ENCODE measurements around the gene KIF5C.
A peak's percentile ranks its signal among the peaks of the same experiment; 100 is the strongest.

The KIF5C gene

DNA sequence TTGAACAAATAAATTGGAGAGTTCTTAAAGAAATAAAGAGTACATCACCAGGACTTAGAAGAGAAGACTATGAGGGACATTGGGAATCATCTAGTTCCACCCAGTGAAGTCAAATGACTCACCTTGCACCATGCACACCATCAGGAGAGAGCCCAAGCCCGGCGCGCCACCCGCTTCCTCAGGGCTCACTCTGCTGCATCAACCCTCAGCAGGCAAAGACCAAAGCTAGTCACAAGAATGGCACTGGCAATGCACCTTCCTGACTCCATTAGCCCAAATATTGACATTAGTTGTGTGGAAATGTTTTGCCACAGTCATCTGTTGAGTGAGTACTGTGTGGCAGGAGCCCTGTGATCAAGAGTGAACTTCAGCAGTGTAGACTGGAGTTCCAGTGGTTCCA, 156.4 kb downstream of the KIF5C start:
- peaks cover 17% of the 10 kb centered on the region for H3K4me1 ChIP-seq (ENCODE audit: insufficient read depth, low read length)
- H3K9ac ChIP-seq (ENCODE audit: low read depth, low read length) = no peak overlapping the region
- 100% methylated on average over 4 of the region's 4 CpGs for WGBS

DNA sequence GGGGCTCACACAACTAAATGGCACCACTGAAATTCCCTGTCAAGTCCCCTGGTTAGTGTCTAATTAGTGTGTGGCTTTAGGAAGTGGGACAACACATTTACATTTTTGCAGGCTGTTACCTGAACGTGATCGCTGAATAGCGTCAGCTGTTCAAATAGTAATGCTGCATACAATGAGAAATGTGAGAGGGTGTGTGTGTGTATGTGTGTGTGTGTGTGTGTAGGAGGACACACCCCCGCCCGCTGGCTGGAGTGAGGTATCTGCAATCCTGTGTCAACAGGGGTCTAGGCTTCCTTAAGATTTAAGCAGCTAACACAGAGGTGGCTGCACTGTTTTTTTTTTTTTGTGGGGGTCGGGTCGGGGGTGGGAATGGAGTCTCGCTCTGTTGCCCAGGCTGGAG, 158.7 kb downstream of the KIF5C start:
- peaks cover 22% of the 10 kb centered on the region for H3K27me3 ChIP-seq (ENCODE audit: insufficient read depth, low read length)
- 85% methylated on average over 8 of the region's 8 CpGs for WGBS
- H3K4me1 ChIP-seq (ENCODE audit: insufficient read depth, low read length) = no peaks in the 10 kb centered on the region; the same call in 1 of the 2 replicates
- H3K9me3 ChIP-seq (ENCODE audit: insufficient read depth, low read depth, low read length) = no peaks in the 10 kb centered on the region
- H3K36me3 ChIP-seq (ENCODE audit: insufficient read depth, low read length) = no peaks in the 10 kb centered on the region
- H3K9ac ChIP-seq (ENCODE audit: low read depth, low read length) = no peak overlapping the region
- no peak overlapping the region for H3K4me3 ChIP-seq (ENCODE audit: low read length)
- H3K27ac ChIP-seq (ENCODE audit: low read depth, low read length) = no peak overlapping the region

More for the DNA sequence above, 156.4 kb downstream of the KIF5C start:
- no peaks in the 10 kb centered on the region for H3K9me3 ChIP-seq (ENCODE audit: insufficient read depth, low read depth, low read length)
- H3K36me3 ChIP-seq (ENCODE audit: insufficient read depth, low read length) = no peaks in the 10 kb centered on the region
- H3K27me3 ChIP-seq (ENCODE audit: insufficient read depth, low read length) = no peaks in the 10 kb centered on the region
- no peak overlapping the region for H3K27ac ChIP-seq (ENCODE audit: low read depth, low read length)
- no peak overlapping the region for H3K4me3 ChIP-seq (ENCODE audit: low read length)

DNA sequence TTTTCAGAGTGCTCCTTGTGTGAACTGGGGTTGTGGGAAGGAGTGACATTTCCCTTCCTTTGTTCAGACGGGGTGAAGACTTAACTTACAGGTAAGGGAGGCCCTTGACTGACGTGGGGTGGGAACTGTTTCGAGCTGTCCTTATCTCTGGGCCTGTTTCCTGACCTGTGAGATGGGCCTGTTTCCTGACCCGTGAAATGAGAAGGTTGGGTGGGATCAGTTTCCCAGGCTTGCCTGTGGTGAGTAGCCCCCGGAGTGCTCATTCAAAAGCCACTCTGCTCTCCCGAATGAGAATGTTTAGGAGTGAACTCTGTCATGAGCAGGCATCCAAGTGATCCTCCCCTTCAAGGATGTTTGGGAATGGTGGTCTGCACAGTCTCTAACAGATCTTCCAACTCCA, 159.4 kb downstream of the KIF5C start:
- no peak overlapping the region for H3K27ac ChIP-seq (ENCODE audit: low read depth, low read length)
- 80% methylated on average over 6 of the region's 6 CpGs for WGBS

DNA sequence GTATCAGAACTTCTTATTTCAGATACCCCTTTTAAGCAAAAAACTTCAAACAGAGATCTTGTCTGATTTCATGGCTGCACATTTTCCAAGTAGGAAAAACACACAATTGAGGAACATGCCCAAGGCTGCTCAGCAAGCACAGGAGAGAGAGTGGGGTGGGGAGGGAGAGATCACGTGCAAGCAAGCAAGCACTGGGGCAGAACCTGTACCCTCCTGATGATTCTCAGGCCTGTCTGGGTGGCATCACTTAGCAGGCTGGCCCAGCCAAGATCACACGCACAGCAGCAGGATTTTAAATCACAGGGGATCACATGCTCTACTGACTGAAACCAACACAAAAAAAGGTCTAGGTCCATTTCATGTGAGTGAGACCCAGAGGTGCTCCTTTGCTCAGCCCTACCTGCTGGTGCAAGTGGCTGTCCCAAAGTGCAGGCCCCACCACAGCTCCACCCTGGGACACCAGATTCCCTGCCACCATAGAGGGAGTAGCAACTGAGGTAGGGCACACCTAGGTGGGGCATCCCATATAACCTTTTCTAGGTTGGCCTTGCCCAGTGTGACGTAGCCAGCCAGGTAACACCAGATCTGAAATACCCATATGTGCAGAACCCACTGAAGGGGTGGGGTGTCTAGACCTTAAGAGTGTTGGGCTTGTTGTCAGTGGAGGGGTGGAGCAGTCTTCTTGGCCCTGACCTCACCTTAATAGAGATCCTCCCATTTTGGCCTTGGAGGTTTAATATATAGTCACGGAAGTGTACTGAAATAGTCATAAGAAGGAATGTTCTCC, 161.7 kb downstream of the KIF5C start:
- H3K4me3 ChIP-seq (ENCODE audit: low read length) = no peak overlapping the region
- H3K27ac ChIP-seq (ENCODE audit: low read depth, low read length) = no peak overlapping the region
- whole genome bisulfite sequencing = 88% methylated on average over 4 of the region's 4 CpGs
- H3K9me3 ChIP-seq (ENCODE audit: insufficient read depth, low read depth, low read length) = no peaks in the 10 kb centered on the region
- no peak overlapping the region for H3K9ac ChIP-seq (ENCODE audit: low read depth, low read length)
- no peaks in the 10 kb centered on the region for H3K36me3 ChIP-seq (ENCODE audit: insufficient read depth, low read length)
- H3K4me1 ChIP-seq (ENCODE audit: insufficient read depth, low read length) = no peaks in the 10 kb centered on the region; the same call in 1 of the 2 replicates
- H3K27me3 ChIP-seq (ENCODE audit: insufficient read depth, low read length) = peaks cover 37% of the 10 kb centered on the region

More for the DNA sequence above, 159.4 kb downstream of the KIF5C start:
- Histone ChIP-seq H3K27me3 (ENCODE audit: insufficient read depth, low read length) (peaks cover 29% of the 10 kb centered on the region), H3K4me3 (ENCODE audit: low read length) (no peak overlapping the region), H3K4me1 (ENCODE audit: insufficient read depth, low read length) (no peaks in the 10 kb centered on the region; the same call in 1 of the 2 replicates), H3K9ac (ENCODE audit: low read depth, low read length) (no peak overlapping the region), H3K9me3 (ENCODE audit: insufficient read depth, low read depth, low read length) (no peaks in the 10 kb centered on the region), H3K36me3 (ENCODE audit: insufficient read depth, low read length) (no peaks in the 10 kb centered on the region)

DNA sequence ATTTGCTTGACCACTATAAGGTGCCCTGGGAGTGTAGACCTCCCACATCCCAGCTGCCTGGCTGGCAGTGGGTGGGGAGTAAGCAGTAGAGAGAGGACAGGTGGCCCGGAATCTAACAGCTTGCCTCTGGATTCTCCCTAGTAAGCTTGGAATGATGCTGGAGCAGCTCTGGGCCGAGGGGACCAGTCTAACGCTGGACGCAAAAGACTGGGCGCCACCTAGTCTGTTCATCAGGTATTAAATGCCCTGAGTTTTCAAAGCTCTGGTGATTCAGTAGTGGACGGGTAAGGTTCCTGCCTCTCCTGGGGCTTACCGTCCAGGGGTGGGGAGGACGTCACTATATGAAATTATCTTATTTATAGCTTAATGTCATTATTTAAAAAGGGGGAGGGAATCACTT, 162.8 kb downstream of the KIF5C start:
- peaks cover 37% of the 10 kb centered on the region for H3K27me3 ChIP-seq (ENCODE audit: insufficient read depth, low read length)
- 45% methylated on average over 6 of the region's 8 CpGs for WGBS
- no peak overlapping the region for H3K9ac ChIP-seq (ENCODE audit: low read depth, low read length)
- no peak overlapping the region for H3K27ac ChIP-seq (ENCODE audit: low read depth, low read length)
- no peaks in the 10 kb centered on the region; the same call in 1 of the 2 replicates for H3K4me1 ChIP-seq (ENCODE audit: insufficient read depth, low read length)
- H3K4me3 ChIP-seq (ENCODE audit: low read length) = peak overlapping the region; percentile 60
- no peaks in the 10 kb centered on the region for H3K9me3 ChIP-seq (ENCODE audit: insufficient read depth, low read depth, low read length)
- H3K36me3 ChIP-seq (ENCODE audit: insufficient read depth, low read length) = no peaks in the 10 kb centered on the region

DNA sequence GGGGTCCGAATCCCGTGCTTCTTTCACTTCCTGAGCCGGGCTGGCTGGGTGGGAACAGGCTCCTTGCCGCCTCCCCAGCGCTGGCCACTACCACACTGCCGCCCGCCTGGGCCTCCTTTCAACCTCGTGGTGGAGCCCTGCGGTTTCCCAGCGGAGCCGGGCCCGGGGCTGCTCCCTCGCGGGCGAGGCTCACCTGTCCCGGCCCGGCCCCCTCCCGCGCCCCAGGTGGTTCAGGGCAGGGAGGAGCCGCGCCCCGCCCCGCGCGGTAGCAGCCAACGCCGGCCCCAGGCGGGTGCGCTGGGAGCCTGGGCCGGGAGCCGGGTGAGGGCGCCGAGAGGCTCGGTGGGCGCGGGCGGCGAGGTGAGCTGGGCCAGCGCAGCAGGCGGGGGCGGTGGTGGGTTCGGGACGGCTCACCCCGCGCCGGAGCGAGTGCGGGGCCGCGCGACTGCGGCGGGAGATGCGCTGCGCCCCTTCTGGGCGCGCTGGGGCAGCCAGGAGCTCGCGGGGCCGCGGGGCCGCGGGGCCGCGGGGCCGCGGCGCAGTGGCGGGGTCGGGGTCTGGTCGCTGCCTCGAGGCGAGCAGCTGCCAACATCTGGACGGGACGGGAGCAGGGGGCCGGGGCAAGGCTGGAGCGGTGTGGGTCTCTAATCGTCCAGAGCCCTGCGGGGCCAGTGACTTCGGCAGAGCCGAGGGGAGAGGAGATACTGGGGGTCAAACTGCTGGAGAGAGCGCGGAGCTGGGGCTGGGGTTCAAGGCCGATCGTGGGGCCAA, 163.6 kb downstream of the KIF5C start, which contains the start of gene LYPD6B:
Gene LYPD6B, plus strand, starts transcription at position 258 of the 771 bp plus-strand sequence. CDS start 92,250 bp downstream, outside the sequence.
- peak within 1 kb of the TSS; percentile 60 for H3K4me3 ChIP-seq (ENCODE audit: low read length)
- H3K27me3 ChIP-seq (ENCODE audit: insufficient read depth, low read length) = peaks cover 37% of the 10 kb centered on the region
- peak within 1 kb of the TSS; percentile 63 for H3K9ac ChIP-seq (ENCODE audit: low read depth, low read length)
- H3K36me3 ChIP-seq (ENCODE audit: insufficient read depth, low read length) = no peaks in the 10 kb centered on the region
- no peaks in the 10 kb centered on the region for H3K4me1 ChIP-seq (ENCODE audit: insufficient read depth, low read length)
- no peak within 1 kb of the TSS for H3K27ac ChIP-seq (ENCODE audit: low read depth, low read length)
- no peaks in the 10 kb centered on the region for H3K9me3 ChIP-seq (ENCODE audit: insufficient read depth, low read depth, low read length)
- WGBS = 1% methylated on average over 85 of the region's 85 CpGs

DNA sequence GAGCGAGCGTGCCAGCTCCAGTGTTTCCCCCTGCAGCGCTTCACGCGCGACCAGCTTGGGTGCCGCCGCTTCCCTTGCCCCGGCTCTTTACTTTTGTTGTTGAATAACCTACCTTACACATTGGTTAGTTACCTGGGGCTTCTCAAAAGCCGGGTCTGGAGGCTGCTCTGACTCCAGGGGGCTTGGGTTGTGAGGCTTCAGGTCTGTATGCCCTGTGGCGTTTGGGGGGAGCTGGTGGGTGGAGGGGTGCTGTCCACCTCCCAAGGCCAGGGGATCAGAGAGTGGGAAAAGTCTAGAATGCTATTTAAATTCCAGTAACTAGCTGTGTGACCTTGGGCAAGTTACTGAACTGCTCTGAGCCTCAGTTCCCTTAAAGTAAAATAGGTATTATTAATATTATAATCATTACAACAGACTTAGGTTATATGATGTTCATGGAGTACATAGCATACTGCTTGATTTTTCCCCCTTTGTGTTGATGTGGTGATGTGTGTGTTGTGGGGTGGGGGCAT, 164.2 kb downstream of the KIF5C start:
- H3K4me3 ChIP-seq (ENCODE audit: low read length) = peak overlapping the region; percentile 60
- WGBS = 22% methylated on average over 11 of the region's 11 CpGs
- H3K9ac ChIP-seq (ENCODE audit: low read depth, low read length) = peak overlapping the region; percentile 63; the same call in 1 of the 2 replicates

DNA sequence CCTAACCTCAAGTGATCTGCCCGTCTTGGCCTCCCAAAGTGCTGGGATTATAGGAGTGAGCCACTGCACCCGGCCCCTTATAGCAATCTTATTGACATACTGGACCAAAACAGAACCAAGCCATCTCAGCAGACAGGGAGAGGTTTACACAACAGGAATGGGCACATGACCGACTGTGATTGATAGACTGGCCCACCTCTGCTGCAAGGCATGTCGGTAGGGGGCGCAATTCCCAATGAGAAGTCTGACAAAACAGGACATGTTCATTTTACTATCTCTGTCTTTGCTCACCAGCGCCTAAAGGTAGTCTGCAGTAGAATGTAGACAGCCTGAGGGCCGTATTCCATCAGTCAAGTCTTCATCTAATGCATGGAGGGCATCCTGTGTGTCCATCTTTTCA, 165.4 kb downstream of the KIF5C start:
- no peak overlapping the region for H3K9ac ChIP-seq (ENCODE audit: low read depth, low read length)
- WGBS = 61% methylated on average over 7 of the region's 7 CpGs
- no peak overlapping the region for H3K4me3 ChIP-seq (ENCODE audit: low read length)
- H3K27me3 ChIP-seq (ENCODE audit: insufficient read depth, low read length) = peaks cover 37% of the 10 kb centered on the region
- no peaks in the 10 kb centered on the region for H3K9me3 ChIP-seq (ENCODE audit: insufficient read depth, low read depth, low read length)
- H3K4me1 ChIP-seq (ENCODE audit: insufficient read depth, low read length) = no peaks in the 10 kb centered on the region
- no peaks in the 10 kb centered on the region for H3K36me3 ChIP-seq (ENCODE audit: insufficient read depth, low read length)
- H3K27ac ChIP-seq (ENCODE audit: low read depth, low read length) = no peak overlapping the region

More for the DNA sequence above, 164.2 kb downstream of the KIF5C start:
- H3K4me1 ChIP-seq (ENCODE audit: insufficient read depth, low read length) = no peaks in the 10 kb centered on the region
- peaks cover 37% of the 10 kb centered on the region for H3K27me3 ChIP-seq (ENCODE audit: insufficient read depth, low read length)
- no peak overlapping the region for H3K27ac ChIP-seq (ENCODE audit: low read depth, low read length)
- H3K9me3 ChIP-seq (ENCODE audit: insufficient read depth, low read depth, low read length) = no peaks in the 10 kb centered on the region
- no peaks in the 10 kb centered on the region for H3K36me3 ChIP-seq (ENCODE audit: insufficient read depth, low read length)

DNA sequence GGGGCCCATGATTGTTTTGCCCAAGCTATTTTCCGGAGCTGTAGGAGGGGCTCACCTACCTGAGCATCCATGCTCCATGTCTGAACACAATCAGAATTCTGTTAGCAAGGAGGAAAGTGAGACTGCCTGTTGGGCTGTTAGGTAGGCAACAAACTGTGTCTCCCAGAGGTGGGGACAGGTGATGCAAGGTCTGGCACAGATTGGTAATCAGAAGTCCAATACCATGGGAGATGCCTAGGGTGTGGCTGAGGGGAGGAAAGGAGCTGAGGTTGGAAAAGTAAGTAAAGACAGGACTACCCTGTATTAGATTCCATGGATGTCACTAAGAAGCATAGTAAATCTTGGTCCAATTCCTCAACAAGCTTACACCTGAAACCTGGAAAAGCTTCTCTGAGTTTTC, 166.5 kb downstream of the KIF5C start:
- Histone ChIP-seq H3K9ac (ENCODE audit: low read depth, low read length) (no peak overlapping the region), H3K27me3 (ENCODE audit: insufficient read depth, low read length) (peaks cover 37% of the 10 kb centered on the region), H3K4me1 (ENCODE audit: insufficient read depth, low read length) (no peaks in the 10 kb centered on the region), H3K27ac (ENCODE audit: low read depth, low read length) (no peak overlapping the region), H3K4me3 (ENCODE audit: low read length) (no peak overlapping the region), H3K36me3 (ENCODE audit: insufficient read depth, low read length) (no peaks in the 10 kb centered on the region), H3K9me3 (ENCODE audit: insufficient read depth, low read depth, low read length) (0 out of 2 replicates have a peak, but pooled peaks cover 3% of the 10 kb centered on the region)
- 84% methylated on average over 1 of the region's 1 CpG for WGBS

DNA sequence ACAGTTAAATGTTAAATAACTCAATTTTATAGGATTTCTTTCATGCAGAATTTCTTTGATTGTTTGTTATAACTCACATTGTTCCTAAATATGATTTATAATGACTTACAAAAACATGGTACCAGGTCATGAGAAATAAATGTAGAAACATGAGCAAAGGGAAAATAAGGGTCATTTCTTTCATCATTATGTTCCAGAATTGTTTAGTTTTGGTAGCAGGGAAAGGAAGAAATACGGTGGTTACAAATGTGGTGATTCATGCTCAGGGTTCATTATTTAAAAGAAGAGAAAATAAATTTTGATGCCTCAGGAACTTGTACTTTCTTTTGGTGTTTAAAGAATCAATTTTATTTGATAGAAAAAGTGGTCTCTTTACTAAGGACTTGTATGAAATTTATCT, 167.9 kb downstream of the KIF5C start:
- H3K36me3 ChIP-seq (ENCODE audit: insufficient read depth, low read length) = no peaks in the 10 kb centered on the region
- no peak overlapping the region for H3K27ac ChIP-seq (ENCODE audit: low read depth, low read length)
- no peak overlapping the region for H3K4me3 ChIP-seq (ENCODE audit: low read length)
- H3K9ac ChIP-seq (ENCODE audit: low read depth, low read length) = no peak overlapping the region
- 93% methylated on average over 1 of the region's 1 CpG for WGBS
- peaks cover 23% of the 10 kb centered on the region for H3K27me3 ChIP-seq (ENCODE audit: insufficient read depth, low read length)
- no peaks in the 10 kb centered on the region for H3K4me1 ChIP-seq (ENCODE audit: insufficient read depth, low read length)
- H3K9me3 ChIP-seq (ENCODE audit: insufficient read depth, low read depth, low read length) = 0 out of 2 replicates have a peak, but pooled peaks cover 3% of the 10 kb centered on the region

DNA sequence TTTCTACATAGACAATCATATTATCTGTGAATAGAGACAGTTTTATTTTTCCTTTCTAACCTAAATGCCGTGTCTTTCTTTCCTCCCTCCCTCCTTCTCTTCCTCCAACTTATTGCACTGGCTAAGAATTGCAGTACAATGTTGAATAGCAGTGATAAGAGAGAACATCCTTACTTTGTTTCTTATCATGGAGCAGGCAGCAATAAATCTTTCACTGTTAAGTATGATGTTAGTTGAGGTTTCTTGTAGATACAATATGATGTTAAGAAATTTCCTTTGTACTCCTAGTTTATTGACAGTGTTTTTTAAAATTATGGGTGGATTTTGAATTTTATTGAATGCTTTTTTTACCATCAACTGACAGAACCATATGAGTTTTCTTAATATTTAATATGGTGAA, 169.5 kb downstream of the KIF5C start:
- Histone ChIP-seq H3K27me3 (ENCODE audit: insufficient read depth, low read length) (peaks cover 7% of the 10 kb centered on the region), H3K9ac (ENCODE audit: low read depth, low read length) (no peak overlapping the region), H3K36me3 (ENCODE audit: insufficient read depth, low read length) (no peaks in the 10 kb centered on the region), H3K27ac (ENCODE audit: low read depth, low read length) (no peak overlapping the region), H3K4me1 (ENCODE audit: insufficient read depth, low read length) (no peaks in the 10 kb centered on the region), H3K4me3 (ENCODE audit: low read length) (no peak overlapping the region), H3K9me3 (ENCODE audit: insufficient read depth, low read depth, low read length) (0 out of 2 replicates have a peak, but pooled peaks cover 3% of the 10 kb centered on the region)
- no CpG with 5 or more reads among the region's 1 CpG for WGBS

All from HUES64 (cell line).